ENCODE results near the gene ZNF385B.

DNA sequence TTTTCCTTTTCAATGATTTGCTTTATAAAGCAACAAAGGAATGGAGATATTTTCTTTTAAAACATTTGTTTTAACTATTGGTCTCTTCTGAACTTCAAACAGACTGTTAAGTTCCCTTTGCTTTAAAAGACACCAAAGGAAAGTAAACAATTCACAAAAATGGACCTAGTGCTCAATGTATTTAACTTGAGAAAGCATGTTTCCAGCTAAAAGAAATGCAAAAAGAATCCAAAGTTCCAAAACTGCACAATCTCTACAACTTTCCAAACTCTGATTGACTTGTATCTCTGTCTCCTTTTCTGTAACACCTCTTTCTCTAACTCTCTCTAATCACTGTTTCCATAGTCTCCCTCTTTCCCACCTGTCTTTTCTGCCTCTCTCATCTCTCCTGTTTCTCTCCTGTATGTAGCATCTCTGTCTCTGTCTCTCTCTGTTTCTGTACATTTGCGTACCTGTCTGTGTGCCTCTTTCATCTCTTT, 301.1 kb downstream of the ZNF385B start:
- TF ChIP-seq CTCF (IDR thresholded peaks at IDR 0.05) (no peak), POLR2AphosphoS5 (IDR thresholded peaks at IDR 0.05; ENCODE audit: low read depth, low read length) (no peak), REST (IDR thresholded peaks at IDR 0.05; ENCODE audit: insufficient read depth in 1 of 2, low read depth in 2 of 2, low read length in 1 of 2) (no peak), SIN3A (IDR thresholded peaks at IDR 0.05; ENCODE audit: borderline replicate concordance, insufficient read depth, low read depth, low read length) (no peak)

Measured in Panc1 (cell line).